ENCODE data around the gene URAD.

The URAD gene

GRCh38 chr13:27954406-27954851 is 34.1 kb downstream of the URAD start:
- no peak for DNase-seq

DNA sequence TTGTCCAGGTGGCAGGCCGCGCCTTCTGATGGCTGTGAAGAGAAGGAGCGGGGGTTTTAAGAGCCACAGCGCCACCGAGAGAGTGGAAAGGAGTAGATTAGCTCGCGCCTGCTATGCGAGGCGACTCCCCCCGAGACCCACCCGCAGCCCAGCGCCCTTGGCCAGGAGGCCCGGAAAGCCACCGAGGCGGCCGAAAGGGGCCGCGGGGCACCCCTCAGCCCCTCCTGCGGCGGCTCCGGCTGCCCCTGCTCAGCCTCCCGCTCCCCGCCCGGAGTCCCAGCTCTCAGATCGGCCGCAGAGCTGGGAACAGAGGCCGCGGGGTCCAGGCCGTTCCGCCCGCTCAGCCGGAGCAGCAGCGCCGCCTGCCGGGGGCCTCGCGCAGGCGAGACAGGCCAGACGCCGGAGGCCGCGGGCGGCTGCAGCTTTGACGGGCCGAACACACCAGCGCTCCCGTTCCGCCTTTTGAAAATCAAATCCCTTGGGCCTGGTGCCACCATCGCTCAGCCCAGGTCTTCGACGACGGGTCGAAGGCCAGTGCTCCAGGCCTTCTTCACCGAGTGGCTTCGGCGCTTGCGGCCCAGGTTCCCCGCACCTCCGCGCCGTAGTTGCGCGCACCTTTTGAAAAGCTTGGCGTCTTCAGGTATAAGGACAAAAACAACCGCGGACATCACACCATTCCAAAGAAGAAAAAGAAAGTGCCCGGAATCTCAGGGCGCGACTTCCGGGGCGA is 34.7 kb downstream of the URAD start:
- peak; percentile 19 to 52 for DNase-seq

DNA sequence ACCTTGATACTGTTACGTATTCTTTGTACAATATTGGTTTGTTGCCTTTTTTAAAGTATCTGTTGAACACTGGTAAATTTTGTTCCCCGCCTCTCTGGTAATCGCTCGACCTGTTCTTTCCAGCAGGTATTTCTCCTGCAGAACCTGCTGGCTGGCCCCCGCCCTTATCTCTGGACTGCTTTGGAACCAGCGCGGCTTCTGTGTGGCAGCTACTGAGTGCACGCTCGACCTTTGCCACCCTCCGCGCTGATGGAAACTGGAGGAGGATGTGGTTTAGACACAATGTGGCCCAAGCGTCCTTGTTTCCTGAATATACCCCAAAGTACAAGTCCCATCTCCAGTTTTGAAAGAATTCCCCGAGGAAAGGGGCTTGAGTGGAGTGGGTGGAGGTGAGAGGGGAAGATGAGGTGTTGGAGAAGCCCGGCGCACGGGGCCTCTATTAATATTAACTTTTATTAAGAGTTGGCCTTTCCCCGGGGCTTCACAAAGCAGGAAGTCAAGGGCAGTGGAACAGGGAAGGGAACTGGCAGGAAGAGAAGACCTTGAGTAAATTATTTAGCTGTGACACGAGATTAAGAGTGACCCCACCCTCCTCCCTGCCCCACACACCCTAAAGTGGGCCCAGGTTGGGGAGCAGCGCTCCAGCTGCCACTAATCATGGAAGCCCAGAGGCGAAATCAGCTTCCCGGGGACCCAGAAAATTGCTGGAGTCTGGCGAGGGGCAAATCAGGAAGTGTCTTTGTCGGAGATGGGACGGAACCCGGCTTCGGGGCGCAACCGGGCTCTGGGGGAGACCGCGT is 35.4 kb downstream of the URAD start:
- DNase-seq, result no peak

DNA sequence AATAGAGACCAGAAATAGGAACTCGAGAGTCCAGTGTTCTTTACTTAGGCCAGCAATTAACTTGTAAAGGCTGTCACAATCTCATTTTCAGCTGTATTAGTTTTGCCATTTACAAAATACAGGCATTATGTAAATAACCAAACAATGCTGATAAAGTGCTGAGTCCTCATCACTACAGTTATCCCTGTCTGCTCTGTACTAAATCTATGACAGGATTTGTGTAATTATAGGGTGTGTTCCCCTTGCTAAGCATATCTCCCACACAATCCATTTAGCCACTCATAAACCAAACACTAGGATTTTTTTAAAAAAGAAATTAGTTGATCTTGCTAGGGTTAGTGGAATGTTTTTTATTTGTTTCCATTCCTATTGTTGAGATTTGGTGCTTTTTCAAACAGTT is 45.5 kb downstream of the URAD start:
- no peak for DNase-seq

- no peak for DNase-seq
These were observed 54.7 kb downstream of the URAD start for GRCh38 chr13:27933580-27934328.

GRCh38 chr13:27933118-27933517 is 55.4 kb downstream of the URAD start:
- no peak for DNase-seq

- no peak for DNase-seq
These were observed 58.6 kb downstream of the URAD start for GRCh38 chr13:27929868-27930267.

- no peak for DNase-seq
These were observed 59.4 kb downstream of the URAD start for GRCh38 chr13:27928805-27929753.

- DNase-seq, result no peak
These were observed 60.1 kb downstream of the URAD start for GRCh38 chr13:27928353-27928804.

Data from hippocampal formation (tissue), 2 donors.